HEK293 (cell line): Measurements from ENCODE around the gene TUNAR.

Source experiments
- ZNF133 ChIP-seq: fragments of 450-650 bp; formaldehyde crosslinking; IDR thresholded peaks from 2 replicates; pipeline ENCODE4 v1.5.1; 2016; ENCODE audit warnings: missing biosample characterization, missing genetic modification characterization
- ZNF274 ChIP-seq, 2 experiments: fragments of 200-500 bp in 1 of 2; fragments of 450-650 bp in 1 of 2; sonication (Bioruptor generic) in 1 of 2; formaldehyde crosslinking in 1 of 2; IDR thresholded peaks; 2 replicates each; pipeline versions ENCODE4 v1.5.1 to v1.6.1; 2014 to 2016; ENCODE audit warnings: borderline replicate concordance in 1 of 2, inconsistent platforms in 1 of 2, low read length in 1 of 2, missing biosample characterization in 1 of 2, missing genetic modification characterization in 1 of 2
- ZNF610 ChIP-seq: fragments of 450-650 bp; formaldehyde crosslinking; IDR thresholded peaks from 2 replicates; pipeline ENCODE4 v1.5.1; 2016; ENCODE audit warnings: missing biosample characterization, missing genetic modification characterization, borderline replicate concordance
- TF ChIP-seq, protein P1 (sequence below): fragments of 450-650 bp; formaldehyde crosslinking; IDR thresholded peaks from 2 replicates; pipeline ENCODE4 v1.5.1; 2016; ENCODE audit warnings: missing biosample characterization, missing genetic modification characterization
- TF ChIP-seq, protein P2 (sequence below): fragments of 450-650 bp; IDR thresholded peaks from 2 replicates; pipeline ENCODE4 v1.5.1; 2018; ENCODE audit warnings: missing biosample characterization, mild to moderate bottlenecking, missing genetic modification characterization
- TF ChIP-seq, protein P3 (sequence below): fragments of 450-650 bp; formaldehyde crosslinking; IDR thresholded peaks from 2 replicates; pipeline ENCODE4 v1.5.1; 2016; ENCODE audit warnings: missing biosample characterization, missing genetic modification characterization, low read depth
- TF ChIP-seq, protein P4 (sequence below): fragments of 450-650 bp; formaldehyde crosslinking; IDR thresholded peaks from 2 replicates; pipeline ENCODE4 v1.5.1; 2016; ENCODE audit warnings: missing biosample characterization, missing genetic modification characterization

DNA sequence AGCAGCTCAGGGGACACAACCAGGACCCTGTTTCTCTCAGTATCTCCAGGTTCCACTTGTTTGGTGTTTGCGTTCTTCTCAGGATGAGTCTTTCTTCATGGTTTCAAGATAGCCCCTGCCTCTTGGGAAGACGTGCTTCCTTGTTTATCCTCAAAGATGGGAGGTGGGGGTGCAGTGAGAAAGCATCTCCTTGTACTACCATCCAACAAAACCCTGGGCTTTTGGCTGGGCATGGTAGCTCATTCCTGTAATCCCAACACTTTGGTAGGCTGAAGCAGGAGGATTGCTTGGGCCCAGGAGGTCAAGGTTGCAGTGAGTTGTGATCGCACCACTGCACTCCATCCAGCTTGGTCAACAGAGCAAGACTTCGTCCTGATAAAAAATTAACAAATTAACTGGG is 21.0 kb upstream of the TUNAR start:
- TF ChIP-seq ZNF610 (tag by site-specific recombination) (no peak), ZNF133 (tag by site-specific recombination) (no peak), ZNF274 (IDR thresholded peaks at IDR 0.05; ENCODE audit: low read length) (no peak), ZNF274 (tag by site-specific recombination; IDR thresholded peaks at IDR 0.05; ENCODE audit: borderline replicate concordance) (no peak)
- TF ChIP-seq, protein P1, sequence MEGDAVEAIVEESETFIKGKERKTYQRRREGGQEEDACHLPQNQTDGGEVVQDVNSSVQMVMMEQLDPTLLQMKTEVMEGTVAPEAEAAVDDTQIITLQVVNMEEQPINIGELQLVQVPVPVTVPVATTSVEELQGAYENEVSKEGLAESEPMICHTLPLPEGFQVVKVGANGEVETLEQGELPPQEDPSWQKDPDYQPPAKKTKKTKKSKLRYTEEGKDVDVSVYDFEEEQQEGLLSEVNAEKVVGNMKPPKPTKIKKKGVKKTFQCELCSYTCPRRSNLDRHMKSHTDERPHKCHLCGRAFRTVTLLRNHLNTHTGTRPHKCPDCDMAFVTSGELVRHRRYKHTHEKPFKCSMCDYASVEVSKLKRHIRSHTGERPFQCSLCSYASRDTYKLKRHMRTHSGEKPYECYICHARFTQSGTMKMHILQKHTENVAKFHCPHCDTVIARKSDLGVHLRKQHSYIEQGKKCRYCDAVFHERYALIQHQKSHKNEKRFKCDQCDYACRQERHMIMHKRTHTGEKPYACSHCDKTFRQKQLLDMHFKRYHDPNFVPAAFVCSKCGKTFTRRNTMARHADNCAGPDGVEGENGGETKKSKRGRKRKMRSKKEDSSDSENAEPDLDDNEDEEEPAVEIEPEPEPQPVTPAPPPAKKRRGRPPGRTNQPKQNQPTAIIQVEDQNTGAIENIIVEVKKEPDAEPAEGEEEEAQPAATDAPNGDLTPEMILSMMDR (tag by site-specific recombination): no peak
- TF ChIP-seq, protein P2, sequence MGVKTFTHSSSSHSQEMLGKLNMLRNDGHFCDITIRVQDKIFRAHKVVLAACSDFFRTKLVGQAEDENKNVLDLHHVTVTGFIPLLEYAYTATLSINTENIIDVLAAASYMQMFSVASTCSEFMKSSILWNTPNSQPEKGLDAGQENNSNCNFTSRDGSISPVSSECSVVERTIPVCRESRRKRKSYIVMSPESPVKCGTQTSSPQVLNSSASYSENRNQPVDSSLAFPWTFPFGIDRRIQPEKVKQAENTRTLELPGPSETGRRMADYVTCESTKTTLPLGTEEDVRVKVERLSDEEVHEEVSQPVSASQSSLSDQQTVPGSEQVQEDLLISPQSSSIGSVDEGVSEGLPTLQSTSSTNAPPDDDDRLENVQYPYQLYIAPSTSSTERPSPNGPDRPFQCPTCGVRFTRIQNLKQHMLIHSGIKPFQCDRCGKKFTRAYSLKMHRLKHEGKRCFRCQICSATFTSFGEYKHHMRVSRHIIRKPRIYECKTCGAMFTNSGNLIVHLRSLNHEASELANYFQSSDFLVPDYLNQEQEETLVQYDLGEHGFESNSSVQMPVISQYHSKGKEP (tag by site-specific recombination): no peak
- TF ChIP-seq, protein P3, sequence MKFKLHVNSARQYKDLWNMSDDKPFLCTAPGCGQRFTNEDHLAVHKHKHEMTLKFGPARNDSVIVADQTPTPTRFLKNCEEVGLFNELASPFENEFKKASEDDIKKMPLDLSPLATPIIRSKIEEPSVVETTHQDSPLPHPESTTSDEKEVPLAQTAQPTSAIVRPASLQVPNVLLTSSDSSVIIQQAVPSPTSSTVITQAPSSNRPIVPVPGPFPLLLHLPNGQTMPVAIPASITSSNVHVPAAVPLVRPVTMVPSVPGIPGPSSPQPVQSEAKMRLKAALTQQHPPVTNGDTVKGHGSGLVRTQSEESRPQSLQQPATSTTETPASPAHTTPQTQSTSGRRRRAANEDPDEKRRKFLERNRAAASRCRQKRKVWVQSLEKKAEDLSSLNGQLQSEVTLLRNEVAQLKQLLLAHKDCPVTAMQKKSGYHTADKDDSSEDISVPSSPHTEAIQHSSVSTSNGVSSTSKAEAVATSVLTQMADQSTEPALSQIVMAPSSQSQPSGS: no peak
- TF ChIP-seq, protein P4, sequence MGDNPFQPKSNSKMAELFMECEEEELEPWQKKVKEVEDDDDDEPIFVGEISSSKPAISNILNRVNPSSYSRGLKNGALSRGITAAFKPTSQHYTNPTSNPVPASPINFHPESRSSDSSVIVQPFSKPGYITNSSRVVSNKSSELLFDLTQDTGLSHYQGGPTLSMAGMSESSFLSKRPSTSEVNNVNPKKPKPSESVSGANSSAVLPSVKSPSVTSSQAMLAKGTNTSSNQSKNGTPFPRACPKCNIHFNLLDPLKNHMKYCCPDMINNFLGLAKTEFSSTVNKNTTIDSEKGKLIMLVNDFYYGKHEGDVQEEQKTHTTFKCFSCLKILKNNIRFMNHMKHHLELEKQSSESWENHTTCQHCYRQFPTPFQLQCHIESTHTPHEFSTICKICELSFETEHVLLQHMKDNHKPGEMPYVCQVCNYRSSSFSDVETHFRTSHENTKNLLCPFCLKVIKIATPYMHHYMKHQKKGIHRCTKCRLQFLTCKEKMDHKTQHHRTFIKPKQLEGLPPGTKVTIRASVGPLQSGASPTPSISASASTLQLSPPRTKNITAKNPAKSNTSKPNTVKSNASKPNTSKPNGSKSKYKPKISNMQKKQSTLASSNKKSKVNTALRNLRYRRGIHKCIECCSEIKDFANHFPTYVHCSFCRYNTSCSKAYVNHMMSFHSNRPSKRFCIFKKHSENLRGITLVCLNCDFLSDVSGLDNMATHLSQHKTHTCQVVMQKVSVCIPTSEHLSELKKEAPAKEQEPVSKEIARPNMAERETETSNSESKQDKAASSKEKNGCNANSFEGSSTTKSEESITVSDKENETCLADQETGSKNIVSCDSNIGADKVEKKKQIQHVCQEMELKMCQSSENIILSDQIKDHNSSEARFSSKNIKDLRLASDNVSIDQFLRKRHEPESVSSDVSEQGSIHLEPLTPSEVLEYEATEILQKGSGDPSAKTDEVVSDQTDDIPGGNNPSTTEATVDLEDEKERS (tag by site-specific recombination): no peak
